Activated naive CD8-positive, alpha-beta T cell treated with anti-CD3 and anti-CD28 coated beads, Interleukin-2, amount 50 U/mL, for 16 hours (primary cell): Measurements from ENCODE around the gene SRPX2.

Experiments
- DNase-seq: peaks from one replicate; pipeline ENCODE4 v3.0.0-alpha.2; 2020; ENCODE audit warnings: low read depth, low spot score

SRPX2 gene

GRCh38 chrX:100650841-100651240 lies 6.8 kb downstream of the SRPX2 start:
- DNase-seq = no peak

GRCh38 chrX:100652266-100652665 lies 8.3 kb downstream of the SRPX2 start:
- no peak for DNase-seq

GRCh38 chrX:100654261-100654660 lies 10.3 kb downstream of the SRPX2 start:
- no peak for DNase-seq

GRCh38 chrX:100658941-100659381 lies 15.0 kb downstream of the SRPX2 start:
- no peak for DNase-seq

GRCh38 chrX:100659431-100660137 lies 15.6 kb downstream of the SRPX2 start:
- no peak for DNase-seq

- no peak for DNase-seq
Observed at GRCh38 chrX:100662170-100662569, 18.2 kb downstream of the SRPX2 start.

- no peak for DNase-seq
Observed at GRCh38 chrX:100662796-100663195, 18.8 kb downstream of the SRPX2 start.

GRCh38 chrX:100663642-100664041 lies 19.6 kb downstream of the SRPX2 start:
- DNase-seq = no peak

GRCh38 chrX:100672966-100673365 lies 29.0 kb downstream of the SRPX2 start:
- no peak for DNase-seq

GRCh38 chrX:100673397-100673953 lies 29.5 kb downstream of the SRPX2 start:
- no peak for DNase-seq

GRCh38 chrX:100674705-100675104 lies 30.7 kb downstream of the SRPX2 start:
- no peak for DNase-seq

- no peak for DNase-seq
Observed at GRCh38 chrX:100677611-100678181, 33.7 kb downstream of the SRPX2 start.

GRCh38 chrX:100680756-100681155 lies 36.8 kb downstream of the SRPX2 start:
- DNase-seq = no peak

- DNase-seq = no peak
Observed at GRCh38 chrX:100681599-100681998, 37.6 kb downstream of the SRPX2 start.

GRCh38 chrX:100682939-100683338 lies 38.9 kb downstream of the SRPX2 start:
- DNase-seq = no peak

- DNase-seq = peak; percentile 23
Observed at GRCh38 chrX:100685284-100685996, 41.4 kb downstream of the SRPX2 start.

GRCh38 chrX:100685997-100686305 lies 42.0 kb downstream of the SRPX2 start:
- no peak for DNase-seq

- DNase-seq = no peak
Observed at GRCh38 chrX:100687128-100687527, 43.1 kb downstream of the SRPX2 start.

GRCh38 chrX:100687546-100687945 lies 43.5 kb downstream of the SRPX2 start:
- DNase-seq = no peak

GRCh38 chrX:100695302-100695701 lies 51.3 kb downstream of the SRPX2 start:
- DNase-seq = no peak

- DNase-seq = no peak
Observed at GRCh38 chrX:100695991-100696390, 52.0 kb downstream of the SRPX2 start.

GRCh38 chrX:100696699-100697351 lies 52.8 kb downstream of the SRPX2 start:
- no peak for DNase-seq
